ENCODE results near the gene MAGI2. TPM values are rescaled to one million over a fixed set of nuclear protein-coding genes. Genes with fewer than 3 reads are reported as not detected.

The MAGI2 gene
- polyA plus RNA-seq (ENCODE audit: insufficient read length in 4 of 4): 10 to 100 TPM in 3 of 4 donors, 1 to 10 TPM in 1; 8.3 to 40.6 (median 33.9) TPM

DNA sequence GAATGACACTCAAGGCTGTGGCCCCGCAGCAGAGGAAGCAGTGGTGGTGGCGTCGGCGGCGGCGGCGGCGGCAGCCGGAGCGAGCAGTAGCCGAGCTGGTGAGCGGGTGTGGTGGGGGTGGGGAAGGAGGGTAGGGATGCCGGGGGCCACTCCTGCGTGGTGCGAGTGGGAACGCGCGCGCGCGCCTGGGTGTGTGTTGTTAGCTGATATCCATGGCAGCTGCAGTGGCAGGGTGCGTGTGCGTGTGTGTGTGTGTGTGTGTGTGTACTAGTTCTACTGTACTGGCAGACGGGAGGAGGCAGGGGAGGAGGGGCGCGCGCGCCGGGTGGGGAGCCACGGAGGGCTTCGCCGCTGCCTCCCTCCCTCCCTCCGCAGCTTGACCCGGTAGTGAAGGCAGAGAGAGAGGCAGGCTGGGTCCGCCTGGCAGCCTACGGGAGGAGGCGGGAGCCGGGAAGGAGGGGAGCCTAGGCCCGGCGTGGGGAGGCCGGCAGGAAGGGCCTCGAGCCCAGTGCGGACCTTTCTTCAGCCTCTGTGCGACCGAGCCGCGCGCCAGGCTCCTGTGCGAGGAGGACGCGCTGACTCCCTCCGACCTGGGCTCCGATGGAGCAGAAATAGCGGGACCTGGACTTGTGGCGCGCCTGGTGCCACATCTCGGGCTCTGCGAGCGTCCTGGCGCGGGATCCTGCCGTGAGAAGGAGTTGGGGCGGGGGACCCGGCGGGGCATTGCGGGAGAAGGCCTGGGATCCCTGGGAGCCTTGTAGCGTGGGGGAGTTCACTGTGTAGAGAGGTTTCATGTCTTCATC lies at the start of gene MAGI2:
Gene MAGI2, minus strand, starts transcription at position 110 of the 803 bp plus-strand sequence. CDS start 347 bp downstream, outside the sequence.
- DNase-seq (ENCODE audit: low read depth in 4 of 4, low spot score in 3 of 4): peak; percentile 54 to 65 (median 58)

DNA sequence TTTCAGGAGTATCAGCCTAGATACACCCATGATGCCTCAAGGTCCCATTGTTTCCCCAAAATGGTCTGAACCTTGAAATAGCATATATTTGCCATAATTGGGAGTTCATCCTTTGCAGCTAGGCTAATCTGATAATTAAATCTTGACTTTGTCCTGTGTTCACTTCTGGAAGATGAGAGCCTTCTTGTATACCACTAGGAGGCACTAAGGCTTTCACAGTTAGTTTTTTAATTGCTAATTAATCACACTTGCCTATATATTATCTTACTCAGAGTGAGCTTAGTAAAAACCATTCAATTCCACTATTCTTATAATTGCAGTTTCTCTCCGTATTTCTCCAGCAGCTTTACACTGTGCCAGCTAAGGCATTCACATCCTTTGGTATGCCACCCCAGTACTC lies 48.7 kb upstream of the MAGI2 start:
- DNase-seq (ENCODE audit: low read depth in 4 of 4, low spot score in 3 of 4): no peak

DNA sequence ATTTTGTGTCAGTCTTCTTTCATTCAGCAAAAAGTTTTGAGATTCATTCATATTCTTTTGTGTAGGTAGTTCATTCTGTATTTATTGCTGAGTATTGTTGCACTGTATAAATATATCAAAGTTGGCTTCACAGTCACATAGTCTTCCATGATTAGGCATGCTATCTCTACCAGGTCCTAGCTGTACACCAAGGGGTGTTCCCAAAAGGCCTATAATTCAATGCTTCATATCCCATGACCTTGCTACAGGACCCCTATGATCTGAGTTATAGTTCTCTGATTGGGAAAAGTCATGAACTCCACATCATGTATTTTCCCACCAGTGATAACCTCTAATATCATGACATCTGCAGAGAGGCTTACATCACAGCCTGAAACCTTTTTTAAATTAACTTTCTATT lies 47.3 kb upstream of the MAGI2 start:
- DNase-seq (ENCODE audit: low read depth in 4 of 4, low spot score in 3 of 4): no peak

DNA sequence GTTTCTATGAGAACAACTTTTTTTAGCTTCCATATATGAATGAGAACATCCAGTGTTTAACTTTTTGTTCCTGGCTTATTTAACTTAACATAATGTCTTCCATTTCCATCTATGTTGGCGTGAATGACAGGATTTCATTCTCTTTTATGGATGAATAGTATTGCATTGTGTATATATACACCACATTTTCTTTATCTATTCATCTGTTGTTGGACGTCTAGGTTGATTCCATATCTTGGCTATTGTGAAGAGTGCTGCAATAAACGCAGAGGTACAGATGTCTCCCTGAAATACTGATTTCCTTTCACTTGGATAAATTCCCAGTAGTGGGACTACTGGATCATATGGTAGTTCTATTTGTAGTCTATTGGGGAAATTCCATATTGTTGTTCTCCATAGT lies 44.3 kb upstream of the MAGI2 start:
- no peak for DNase-seq (ENCODE audit: low read depth in 4 of 4, low spot score in 3 of 4)

DNA sequence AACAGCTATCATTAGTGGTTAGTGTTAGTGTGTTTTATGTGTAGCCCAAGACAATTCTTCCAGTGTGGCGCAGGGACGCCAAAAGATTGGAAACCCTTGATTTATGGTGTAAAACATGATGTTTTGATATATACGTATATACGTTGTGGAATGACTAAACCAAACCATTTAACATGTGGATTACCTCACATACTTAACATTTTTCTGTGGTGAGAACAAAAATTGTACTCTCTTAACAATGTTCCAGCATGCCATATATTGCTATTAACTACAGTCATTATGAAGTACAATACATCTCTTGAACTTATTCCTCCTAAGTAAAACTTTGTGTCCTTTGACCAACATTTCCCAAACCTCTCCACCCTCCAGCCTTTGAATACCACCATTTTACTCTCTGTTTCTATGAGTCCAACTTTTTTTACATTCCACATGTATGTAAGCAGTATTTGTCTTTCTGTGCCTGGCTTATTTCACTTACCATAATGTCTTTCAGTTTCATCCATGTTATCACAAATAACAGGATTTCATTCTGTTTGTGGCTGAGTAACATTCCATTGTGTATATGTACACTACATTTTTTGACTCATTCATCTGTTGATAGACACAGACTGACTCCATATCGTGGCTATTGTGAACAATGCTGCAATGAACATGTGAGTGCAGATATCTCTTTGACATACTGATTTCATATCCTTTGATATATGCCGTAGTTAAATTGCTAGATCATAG lies 42.2 kb upstream of the MAGI2 start:
- no peak for DNase-seq (ENCODE audit: low read depth in 4 of 4, low spot score in 3 of 4)

DNA sequence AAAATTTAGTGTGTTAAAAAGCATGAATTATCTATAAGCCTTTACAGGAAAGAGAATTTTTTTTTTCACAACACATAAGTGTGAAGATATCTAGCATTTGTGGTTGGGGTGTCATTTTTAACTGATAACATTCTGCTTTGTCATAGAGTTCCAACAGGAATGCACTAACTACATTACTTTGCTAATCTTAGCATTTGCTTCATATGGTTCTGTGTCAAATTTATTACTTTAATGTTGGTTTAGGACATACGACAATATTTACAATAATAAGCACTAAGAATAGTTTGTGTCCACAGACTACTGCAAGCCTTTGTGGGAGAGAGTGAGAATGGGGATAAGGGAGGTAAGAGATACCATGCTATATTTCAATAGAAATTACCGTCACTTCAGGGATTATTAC lies 40.6 kb upstream of the MAGI2 start:
- no peak for DNase-seq (ENCODE audit: low read depth in 4 of 4, low spot score in 3 of 4)

DNA sequence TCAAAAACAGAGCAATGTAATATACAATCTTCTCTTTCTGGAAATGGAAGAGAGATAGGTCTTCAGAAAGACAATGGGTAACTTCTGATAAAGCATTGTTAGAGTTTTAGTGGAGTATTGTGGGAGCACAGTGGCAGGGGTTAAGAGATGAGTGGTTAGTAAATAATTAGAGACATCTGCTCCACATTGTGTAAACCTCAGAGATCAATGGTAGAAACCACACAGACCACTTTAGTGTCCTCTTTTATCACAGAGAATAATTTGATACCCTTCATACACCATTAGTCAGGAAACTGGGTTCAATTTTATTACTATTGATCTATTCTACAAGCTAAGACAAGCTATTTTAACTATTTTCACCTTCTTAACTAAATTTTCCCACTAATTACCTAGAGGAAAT lies 35.9 kb upstream of the MAGI2 start:
- DNase-seq (ENCODE audit: low read depth in 4 of 4, low spot score in 3 of 4): no peak

DNA sequence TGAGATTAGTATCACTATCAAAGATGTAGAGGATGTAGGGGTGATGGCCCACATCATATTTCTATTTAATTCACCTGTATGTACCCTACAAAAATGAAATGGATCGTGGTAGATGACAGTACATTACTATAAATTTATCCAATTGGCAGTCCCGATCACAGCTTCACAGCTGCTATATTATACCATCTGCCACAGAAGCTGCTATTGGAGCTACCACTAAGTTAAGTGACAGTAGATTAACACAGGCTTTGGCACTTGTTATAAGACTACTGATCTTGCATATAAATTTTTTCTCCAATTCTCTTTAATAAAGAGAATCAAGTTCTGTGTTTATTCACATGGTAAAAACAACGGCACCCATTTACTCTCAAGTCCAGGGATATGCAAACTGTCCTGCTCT lies 24.9 kb upstream of the MAGI2 start:
- no peak for DNase-seq (ENCODE audit: low read depth in 4 of 4, low spot score in 3 of 4)

DNA sequence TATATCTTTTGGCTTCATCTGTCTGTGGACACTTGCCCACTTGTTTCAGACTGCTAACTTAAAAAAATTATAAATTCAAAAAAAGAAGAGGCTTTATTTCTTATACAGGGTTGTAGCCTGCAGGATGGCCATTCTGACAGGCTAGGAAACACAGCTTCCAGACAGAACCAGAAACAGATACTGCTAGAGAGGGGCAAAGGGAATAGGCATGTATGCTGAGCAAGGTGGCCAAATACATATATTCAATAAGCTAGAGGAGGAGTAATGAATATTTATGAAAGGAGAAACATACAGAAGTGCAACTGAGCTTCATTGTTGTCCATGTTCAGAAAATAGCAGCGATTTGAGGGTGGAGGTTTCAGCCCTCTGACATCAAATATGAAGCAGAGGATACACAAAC lies 22.0 kb upstream of the MAGI2 start:
- no peak for DNase-seq (ENCODE audit: low read depth in 4 of 4, low spot score in 3 of 4)

DNA sequence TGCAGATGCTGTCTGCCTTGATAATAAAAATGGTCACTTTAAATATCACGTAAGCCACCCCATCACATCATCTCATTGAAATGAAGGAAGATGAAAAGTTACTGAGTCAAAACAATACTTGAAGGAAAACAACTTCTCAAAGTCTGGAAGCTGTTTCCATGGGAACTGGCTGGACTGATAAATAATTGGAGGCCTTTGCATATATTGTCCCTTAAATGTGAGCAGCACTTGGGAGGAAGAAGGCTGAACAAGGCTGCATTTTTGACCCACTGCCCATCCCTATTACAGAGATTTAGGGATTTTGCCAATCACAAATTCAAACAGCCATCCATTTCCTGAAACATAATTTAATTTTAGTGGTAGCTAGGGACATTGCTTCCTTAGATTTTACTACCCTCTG lies 18.2 kb upstream of the MAGI2 start:
- DNase-seq (ENCODE audit: low read depth in 4 of 4, low spot score in 3 of 4): no peak

DNA sequence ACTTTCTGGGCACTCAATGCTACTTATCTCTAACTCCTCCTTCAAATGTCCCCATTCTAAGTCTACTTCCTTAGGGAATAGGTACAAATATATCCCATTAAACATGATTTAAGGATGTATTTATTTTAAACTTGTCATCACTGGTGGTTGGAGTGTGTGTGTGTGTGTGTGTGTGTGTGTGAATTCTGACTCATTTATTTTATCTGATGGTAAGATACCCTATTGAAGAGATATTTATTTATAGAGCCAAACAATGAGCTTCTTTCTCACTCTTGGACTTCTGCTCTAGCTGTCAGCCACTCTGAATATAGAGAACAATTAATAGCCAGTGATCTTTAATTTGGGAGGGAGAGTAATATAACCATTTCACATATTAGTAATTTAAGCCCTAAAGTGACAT lies 17.8 kb upstream of the MAGI2 start:
- no peak for DNase-seq (ENCODE audit: low read depth in 4 of 4, low spot score in 3 of 4)

DNA sequence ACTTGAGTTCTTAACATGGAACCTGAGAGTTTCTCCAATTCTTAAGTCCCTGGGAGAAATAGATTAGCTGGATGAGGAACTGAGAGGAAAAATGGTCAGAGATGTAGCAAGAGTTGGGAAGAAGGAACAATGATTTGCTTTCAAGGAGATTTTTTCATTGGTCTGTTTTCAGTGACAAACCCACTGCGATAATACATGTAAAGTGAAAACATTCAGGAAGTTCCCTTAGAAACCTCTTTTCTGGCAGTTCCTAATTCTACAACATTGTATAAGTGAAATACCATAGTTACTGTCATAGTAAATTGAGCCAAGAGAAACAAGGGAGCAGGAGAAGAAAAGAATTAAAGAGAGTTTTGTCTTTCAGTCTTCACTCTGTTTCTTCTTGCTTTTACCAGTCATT lies 12.1 kb upstream of the MAGI2 start:
- DNase-seq (ENCODE audit: low read depth in 4 of 4, low spot score in 3 of 4): no peak

DNA sequence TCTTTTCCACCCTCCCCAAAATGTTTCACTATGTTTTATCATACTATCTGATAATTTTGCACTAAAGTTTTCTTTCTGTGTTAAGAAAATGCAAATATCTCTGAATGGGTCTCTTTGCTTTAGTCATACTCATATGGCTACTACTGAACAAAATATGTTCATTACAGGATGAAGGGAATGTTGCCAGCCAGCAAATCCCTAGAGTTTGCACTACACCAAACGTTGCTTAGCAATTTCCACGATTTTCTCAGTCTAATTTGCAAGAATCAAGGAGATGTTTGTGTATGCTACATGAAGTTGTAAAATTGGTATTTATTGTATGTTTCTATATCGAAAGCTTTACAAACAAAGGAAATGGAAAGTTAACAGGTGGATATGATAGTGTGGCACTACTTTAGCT lies 10.6 kb upstream of the MAGI2 start:
- DNase-seq (ENCODE audit: low read depth in 4 of 4, low spot score in 3 of 4): no peak

DNA sequence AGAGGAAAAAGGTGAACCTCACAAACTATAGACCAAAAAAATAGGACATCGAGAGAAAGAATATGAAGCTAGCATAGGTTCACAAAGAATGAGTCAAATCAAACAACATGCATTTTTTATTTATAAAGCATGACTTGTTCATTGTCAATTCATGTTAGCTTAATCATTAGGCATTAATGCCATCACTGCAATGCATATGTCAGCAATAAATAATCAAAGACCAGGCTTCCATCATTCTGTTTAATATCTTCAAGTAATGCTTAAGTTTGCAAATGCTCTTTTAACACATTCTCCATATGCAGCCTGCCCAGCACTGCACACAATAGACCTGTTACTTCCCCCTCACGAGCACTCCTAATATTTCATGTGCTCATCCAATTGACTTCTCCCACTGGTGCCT lies 8.9 kb upstream of the MAGI2 start:
- DNase-seq (ENCODE audit: low read depth in 4 of 4, low spot score in 3 of 4): no peak

DNA sequence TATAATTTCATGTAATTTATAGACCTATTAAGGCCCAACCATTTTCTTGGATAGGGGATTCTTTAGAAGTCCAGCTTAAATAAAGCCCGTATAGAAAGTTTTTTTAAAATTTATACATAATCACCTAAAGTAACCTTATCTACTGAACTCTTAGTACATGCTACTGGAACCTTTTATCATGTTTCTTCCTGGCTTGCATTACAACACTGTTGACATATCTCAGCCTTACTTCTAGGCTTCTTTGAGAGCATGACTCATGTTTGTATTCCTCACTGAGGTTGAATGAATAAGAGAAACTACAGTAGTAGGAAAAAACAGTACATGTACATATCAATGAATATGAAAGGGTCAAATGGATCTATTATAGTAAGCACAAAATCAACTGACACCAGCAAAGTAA lies 8.2 kb upstream of the MAGI2 start:
- no peak for DNase-seq (ENCODE audit: low read depth in 4 of 4, low spot score in 3 of 4)

DNA sequence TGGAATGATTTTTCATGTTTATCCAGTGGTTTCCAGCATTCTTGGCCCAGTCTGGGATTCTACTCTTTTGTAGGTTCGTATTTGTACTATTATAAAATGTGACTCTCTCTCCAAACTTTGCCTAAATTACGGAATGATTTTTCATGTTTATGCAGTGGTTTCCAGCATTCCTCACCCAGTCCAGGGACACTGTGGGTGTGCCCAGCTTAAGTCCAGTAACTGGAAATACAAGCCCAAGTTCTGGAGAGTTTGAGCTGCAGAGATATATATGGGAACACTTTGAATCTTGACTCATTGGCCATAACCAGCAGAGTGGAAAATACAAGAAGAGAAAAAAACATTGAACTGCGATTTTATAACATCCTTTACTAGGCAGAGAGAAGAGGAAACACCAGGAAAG lies 5.9 kb upstream of the MAGI2 start:
- no peak for DNase-seq (ENCODE audit: low read depth in 4 of 4, low spot score in 3 of 4)

DNA sequence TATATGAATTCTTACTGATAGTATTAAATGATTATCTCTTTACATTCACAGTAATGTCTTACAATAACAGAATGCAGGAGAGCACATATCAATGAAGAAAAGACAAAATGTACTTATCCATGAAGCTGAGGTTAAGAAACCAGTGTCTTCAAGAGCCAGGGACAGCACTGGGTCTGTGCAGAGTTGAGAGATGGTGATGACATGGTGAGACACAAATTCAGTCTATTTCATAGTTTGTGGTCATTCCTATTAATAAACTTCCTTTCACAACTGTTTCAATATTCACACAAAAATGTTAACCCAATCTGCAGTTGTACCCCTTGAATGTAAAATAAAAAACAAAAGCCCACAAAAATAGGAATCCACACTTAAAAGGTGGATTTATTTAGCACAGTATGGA lies 5.3 kb upstream of the MAGI2 start:
- DNase-seq (ENCODE audit: low read depth in 4 of 4, low spot score in 3 of 4): no peak

DNA sequence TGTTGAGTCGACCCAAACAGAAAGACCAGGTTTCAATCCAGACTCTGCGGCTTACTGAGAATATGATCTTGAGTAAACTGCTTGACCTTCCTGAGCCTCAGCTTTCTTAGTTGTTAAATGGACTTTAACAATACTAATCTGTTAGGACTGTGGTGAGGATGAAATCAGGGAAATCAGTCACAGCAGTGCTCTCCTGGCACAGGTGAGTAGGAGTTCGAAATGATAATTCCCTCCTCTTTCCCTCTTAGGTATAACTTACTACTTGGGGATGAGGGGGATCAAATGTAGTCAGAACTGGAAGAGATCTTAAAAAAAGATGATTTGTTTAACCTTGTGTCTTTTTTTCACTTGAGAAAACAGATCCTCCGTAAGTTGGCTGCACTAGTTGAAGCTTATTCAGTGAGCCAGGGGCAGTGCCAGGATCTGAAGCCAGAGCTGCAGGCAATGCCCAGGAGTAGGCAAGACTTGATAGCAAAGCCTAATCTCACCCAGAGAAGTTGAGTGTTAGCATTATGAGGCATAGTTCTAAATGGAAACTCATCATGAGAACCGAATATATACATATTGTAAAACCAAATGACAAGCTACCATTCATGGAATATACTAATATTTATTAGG lies 1.8 kb upstream of the MAGI2 start:
- DNase-seq (ENCODE audit: low read depth in 4 of 4, low spot score in 3 of 4): no peak

DNA sequence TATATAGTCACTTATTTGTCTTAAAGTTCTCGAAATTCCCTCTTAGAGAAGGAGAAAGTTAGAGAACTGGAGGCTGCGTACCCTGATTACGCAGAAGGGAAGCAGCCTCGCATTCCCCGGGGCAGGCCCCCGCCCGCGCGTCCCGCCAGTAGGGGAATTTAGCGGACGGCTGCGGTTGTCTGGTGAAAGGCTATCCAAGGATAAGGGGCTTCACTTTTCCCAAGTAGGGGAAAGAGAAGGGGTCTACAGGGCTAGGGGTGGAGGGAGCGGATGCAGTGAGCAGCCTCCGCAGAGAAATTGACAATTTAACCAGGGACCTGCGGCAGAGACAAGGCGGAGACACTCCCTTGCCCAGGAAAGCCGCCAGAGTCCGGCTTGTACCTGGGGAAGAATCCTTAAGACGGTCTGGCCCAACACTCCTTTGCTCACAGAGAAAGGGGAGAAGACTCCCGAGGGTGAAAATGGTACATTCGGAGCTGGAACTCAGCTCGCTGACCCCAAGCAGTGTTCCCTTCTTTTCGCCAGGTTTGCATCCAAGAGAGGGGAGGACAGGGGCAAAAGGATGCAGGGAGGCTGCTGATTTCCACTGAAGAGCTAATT lies 994 bp upstream of the MAGI2 start:
- DNase-seq (ENCODE audit: low read depth in 4 of 4, low spot score in 3 of 4): peak in 2 of 4 donors; percentile 18 to 43

DNA sequence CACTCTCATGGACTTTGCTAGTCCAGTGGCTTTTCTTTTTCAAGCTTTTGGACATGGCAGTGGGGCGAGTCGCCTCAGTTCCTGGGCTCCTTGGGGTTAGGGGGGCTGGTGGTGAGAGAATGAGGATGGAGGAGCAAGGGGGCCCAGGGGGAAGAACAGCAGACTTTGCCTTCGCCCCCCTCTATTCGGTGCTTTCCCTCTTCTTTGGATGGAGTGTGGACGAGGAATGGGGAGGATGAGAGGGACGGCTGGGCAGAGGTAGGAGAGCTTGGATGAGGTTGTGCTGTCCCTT lies 255 bp downstream of the MAGI2 start:
- peak in 1 of 4 donors; percentile 12 for DNase-seq (ENCODE audit: low read depth in 4 of 4, low spot score in 3 of 4)

DNA sequence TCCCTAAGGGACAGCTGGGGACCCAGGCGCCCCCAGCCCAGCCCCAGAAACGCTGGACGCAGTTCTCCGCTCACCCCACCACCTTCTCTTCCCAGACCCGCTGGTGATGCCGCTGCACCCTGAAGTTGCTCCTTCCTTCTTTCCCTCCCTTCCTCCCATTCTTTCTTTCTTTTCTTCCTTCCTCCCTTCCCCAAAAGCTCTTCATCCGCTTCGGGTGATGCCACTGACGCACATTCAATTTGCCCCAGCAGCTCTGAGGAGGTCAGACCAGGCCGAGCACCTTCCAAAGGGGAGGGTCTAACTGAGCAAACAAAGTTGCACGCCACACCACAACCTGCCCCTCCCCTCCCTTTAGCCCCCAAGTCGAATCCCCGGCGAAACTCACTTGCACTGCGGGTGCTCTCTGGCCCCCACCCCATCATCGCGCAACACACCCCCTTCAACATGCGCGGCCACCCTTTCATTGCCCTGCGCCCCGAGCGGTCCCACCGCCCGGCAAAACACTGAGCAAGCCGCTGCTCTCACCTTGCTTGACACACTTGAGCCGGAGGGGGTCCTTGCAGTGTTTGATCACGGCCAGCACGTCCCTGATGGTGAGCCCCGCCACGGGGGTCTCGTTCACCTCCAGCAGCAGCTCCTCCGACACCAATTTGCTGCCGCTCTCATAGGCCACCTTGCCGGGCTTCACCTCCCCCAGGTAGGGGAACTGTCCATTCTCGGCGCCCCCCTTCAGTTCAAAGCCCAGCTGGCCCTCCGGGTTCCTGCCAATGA lies 787 bp downstream of the MAGI2 start:
- peak in 1 of 4 donors; percentile 19 for DNase-seq (ENCODE audit: low read depth in 4 of 4, low spot score in 3 of 4)
